EL (cell line): ENCODE data around the gene DERA.
"Not testable (repeated sequence)": the region's sequence is repeated elsewhere in the genome, so short reads cannot be mapped to it uniquely, and the experiment has no call there.

Experiments
- DNase-seq: peaks from one replicate; pipeline ENCODE4 v3.0.0-alpha.2; 2016

Gene DERA

GRCh38 chr12:15967053-15967452 is 55.9 kb downstream of the DERA start:
- DNase-seq = not testable (repeated sequence)

DNA sequence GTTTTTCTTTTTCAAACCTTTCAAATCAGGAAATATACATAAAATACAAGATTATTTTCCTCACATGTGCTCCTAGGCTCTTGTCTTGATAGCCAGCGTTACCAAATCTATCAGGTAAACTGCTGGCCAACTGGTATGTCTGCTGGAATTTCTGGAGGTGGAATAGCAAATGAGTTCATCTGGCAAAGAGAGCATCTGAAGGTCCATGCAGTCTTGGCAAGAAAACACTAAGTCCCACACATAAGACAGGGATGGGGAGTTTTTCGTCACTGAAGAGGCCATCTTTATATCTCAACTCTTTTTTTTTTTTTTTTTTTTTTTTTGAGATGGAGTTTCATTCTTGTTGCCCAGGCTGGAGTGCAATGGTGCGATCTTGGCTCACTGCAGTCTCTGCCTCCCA is 60.1 kb downstream of the DERA start:
- no peak for DNase-seq

DNA sequence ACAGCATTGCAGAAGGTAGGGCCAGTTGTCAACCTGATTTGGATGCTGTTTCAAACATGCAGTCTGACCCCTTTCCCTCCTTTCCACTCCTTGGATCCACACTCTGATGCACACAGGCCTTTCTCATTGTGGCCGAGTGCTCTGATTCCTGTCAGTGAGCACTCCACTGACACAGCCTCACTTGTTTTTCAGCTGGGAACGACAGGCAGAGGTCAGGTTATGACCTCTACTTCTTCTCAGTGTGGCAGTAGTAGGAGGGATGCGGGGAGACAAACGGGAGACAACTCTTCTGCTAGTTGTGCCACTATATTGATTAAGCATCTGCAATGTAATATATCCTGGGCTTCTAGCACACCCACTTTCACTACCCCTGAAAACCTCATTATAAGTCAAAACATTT is 61.8 kb downstream of the DERA start:
- no peak for DNase-seq

DNA sequence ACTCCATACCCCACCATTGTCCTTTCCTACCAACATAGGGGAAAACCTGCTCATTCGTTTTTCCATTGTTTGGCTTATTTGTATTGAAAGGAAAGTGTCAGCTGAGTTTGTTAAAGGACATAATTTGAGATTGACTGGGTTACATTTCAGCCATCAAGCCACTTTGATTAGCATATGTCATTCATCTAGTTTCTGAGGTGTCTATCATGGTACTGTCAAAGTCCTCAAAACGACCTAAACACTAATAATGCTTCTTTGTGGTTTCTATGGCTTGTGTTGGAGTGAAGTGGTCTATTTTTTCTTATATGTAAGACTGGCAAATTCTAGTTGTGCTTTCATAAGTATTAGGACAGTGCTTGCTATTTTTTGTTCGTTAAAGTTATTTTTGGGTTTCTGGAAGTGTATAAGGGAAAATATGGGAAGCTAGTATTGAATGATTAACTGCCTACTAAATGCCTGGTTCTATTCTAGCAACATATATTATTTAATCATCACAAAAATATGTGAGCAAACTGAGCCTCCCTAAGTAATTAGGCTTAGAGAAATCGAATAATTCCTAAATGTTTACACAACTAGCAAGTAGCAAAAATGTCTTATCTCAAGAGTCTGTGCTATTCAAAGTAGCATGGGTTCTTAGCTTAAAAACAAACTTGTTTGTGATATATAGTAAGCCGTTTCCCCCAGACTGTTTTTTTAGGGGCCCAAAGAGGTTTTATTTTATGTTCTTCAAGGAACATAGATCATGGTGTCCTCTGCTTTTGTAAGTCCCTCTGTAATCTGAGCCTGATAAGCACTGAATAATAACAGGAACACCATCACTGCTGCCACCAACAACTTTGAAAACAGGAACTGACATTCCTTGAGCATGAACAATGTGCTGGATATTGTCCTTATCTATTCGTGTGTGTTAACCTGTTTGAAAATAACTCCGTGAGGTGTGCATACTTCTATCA is 67.1 kb downstream of the DERA start:
- DNase-seq = peak; percentile 68

DNA sequence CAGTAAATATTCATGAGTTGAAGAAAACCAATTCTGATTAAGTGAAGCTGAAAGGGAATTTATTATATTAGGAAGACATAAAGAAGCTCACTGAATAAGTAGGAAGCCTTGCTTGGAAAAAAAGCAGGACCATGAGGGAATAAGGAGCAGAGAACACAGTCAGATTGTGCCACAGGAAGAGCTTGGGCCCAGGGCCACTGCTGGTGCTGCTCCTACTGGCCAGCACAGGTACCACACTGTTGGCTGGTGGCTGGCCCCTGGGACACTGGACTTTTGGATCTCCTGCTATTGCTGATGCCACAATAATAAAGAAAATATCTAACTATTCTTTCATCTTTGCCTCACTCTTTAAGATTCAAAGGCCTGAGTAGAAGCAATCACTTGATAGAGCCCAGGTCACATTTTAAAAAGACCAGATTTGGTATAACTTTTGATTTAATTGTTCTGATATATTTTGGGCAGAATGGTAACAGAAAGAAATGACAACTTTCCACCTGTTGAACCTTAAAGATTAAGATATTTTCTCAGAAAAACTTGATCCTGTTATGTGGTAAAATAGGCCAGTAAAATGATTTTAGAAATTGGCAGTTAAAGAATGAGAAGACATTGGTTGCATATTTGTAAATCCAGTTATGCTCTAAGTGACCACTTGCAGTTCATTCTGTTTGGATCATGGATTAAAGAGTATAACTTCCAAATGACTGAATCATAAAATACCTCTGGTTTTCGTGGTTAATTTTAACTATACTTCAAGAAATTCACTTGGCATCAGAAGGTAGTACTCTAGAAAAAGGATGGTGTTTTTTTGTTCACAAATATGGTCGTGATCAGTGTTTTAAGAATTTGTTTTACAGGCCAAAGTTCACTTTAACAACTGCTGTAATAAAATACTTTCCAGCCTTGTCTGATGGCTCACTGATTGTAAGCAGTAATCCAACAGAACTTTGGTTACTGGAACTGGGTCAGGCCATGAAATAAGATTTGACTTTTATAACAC is 68.3 kb downstream of the DERA start:
- peak; percentile 90 for DNase-seq

GRCh38 chr12:15982071-15982470 is 70.9 kb downstream of the DERA start:
- peak; percentile 58 for DNase-seq

DNA sequence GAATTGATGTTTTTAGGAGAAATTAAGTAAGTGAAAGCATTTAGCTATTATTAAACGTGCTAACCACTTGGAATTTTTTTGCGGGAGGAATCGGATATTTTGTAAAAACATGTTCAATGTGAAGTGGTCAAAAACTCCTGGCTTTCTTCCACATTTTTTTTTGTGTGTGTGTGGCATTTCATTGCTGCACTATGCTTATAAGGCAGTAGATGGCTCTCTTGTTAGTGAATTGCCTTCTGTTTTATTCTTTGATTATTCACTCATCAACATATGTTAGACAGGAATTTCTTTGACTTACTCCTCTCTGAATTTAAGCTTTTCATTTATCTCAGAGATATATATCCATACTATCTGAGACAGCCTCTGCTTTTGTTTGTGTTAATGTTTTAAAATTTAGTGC is 71.3 kb downstream of the DERA start:
- peak; percentile 64 for DNase-seq

GRCh38 chr12:15982921-15983320 is 71.8 kb downstream of the DERA start:
- DNase-seq = no peak

GRCh38 chr12:15984097-15984800 is 73.1 kb downstream of the DERA start:
- DNase-seq = no peak

DNA sequence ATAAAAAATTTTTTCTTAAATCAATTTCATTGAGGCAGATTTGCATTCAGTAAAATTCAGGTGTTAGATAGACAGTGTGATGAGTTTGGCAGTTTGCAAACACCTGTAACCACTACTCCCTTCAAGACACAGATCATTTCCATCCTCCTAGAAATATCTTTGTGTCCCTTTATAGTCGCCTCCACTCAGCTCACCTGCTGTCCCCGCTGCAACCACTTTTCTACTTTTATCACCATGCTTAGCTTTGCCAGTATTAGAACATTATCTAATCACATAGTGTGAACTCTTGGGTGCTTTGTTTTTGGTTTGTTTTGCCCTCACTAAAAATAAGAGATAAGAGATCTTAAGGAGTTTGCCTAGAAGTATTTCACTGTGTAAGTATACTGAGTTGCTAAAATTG is 73.8 kb downstream of the DERA start:
- DNase-seq = no peak

GRCh38 chr12:15987696-15988095 is 76.6 kb downstream of the DERA start:
- no peak for DNase-seq

GRCh38 chr12:15988983-15989755 is 78.0 kb downstream of the DERA start:
- no peak for DNase-seq

- no peak for DNase-seq
These were observed 84.7 kb downstream of the DERA start for GRCh38 chr12:15995801-15996200.

- peak; percentile 51 for DNase-seq
These were observed 85.1 kb downstream of the DERA start for GRCh38 chr12:15996254-15996653.

DNA sequence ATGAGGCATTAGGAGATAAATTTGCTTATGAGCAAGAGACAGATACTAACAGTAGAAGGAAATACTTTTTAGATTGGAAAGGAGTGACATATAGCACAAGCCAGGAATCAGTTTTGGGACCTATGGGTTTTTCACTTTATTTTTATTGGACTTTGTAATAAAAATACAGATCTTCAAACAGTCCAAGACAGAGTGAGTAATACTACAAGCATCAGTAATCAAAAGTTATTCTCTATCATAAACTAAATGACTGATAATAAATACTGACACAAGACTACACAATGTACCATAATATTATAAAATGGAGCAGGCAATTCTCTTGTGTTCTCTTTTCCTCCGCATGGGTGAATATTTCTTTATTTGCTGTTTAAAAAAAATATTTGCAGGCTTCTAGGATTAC is 85.8 kb downstream of the DERA start:
- no peak for DNase-seq

DNA sequence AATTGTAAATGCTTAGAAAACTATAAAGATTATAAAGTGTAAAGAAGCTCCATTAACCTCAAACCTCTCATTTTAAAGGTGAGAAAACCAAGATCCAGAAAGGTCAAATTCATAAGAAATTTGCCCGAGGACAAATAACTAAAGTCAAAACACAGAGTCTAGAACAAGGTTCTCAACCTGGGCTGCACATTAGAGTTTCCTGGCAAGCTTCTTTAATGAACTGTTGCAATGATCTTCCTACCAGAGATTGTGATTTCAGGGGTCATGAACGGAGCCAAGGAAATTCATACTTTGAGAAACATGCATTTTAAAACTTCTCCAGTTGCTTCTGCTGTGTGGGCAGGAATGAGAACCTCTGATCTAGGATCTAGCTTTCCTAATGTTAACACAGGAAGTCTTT is 86.8 kb downstream of the DERA start:
- DNase-seq = no peak

DNA sequence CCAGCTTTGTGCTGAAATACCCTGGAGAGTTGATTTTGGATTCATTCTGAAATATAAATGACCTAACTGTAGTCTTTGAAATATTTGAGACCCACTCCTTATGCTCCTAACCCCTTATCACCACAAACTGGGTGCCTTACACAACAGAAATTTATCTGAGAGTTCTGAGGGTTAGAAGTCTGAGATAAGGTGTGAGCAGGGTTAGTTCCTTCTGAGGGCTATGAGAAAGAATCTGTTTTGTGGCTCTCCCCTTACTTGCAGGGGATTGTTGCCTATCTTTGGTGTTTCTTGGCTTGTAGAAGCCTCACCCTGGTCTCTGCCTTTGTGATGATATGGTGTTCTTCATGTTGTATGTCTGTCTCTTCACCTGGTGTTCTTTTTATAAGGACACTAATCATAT is 91.7 kb downstream of the DERA start:
- DNase-seq = no peak

DNA sequence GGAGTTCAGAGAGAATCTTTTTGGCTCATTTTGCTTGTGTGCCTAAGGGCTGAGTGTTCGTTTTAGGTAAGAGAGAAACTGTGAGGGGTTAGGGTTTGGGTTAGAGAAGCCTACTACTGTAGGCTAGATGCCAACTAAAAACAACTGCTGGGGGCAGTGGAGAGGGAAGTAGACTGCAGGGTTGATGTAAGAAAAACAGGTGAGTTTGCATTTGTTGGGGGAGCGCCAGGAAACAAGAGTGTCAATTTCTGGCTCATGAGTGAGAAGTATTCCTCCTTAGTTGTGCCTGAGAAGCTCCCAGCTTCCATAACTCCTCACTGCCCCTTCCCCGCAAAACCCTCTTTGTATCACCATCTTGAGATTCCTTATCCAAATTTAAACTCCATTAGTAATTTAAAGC is 92.3 kb downstream of the DERA start:
- DNase-seq = no peak

GRCh38 chr12:16006752-16007151 is 95.6 kb downstream of the DERA start:
- no peak for DNase-seq

- no peak for DNase-seq
These were observed 97.3 kb downstream of the DERA start for GRCh38 chr12:16008421-16008824.

- DNase-seq = no peak
These were observed 101.0 kb downstream of the DERA start for GRCh38 chr12:16012117-16012516.

- not testable (repeated sequence) for DNase-seq
These were observed 102.6 kb downstream of the DERA start for GRCh38 chr12:16013722-16014121.
